ENCODE results near the gene ABLIM2. TPM values are rescaled to one million over a fixed set of nuclear protein-coding genes. Genes with fewer than 3 reads are reported as not detected.

ABLIM2 gene
- total RNA-seq, 1 donor from 2014 or later, result 3.5 TPM

DNA sequence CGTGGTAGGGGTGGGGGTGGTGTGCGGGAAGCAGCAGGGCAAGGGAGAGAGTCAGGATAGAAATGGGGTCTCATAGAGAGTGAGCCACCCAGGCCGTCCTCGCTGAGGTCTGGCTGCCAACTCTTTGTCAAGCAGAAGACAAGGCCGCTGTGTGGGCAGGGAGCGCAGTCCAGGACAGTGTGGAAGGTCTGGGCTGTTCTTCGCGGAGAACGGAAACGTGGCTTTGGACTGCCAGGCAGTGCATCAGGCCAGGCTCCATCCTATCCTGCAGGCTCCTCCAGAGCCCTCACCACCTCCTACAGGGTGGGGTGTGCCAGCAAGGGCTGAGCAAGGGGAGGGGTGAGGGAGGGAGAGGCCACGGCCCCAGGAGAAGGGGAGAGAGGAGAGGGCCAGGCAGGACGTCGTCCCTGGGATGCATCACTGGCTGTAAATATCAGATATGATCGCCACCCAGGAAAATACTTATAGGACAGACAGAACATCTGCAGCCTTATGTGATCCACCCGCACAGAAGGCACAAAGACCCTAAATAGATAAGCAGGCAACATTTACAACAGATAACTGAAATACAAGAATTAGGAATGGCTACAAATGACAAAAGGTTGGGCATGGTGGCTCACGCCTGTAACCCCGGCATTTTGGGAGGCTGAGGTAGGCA is 85.3 kb downstream of the ABLIM2 start:
- no peaks in the 10 kb centered on the region for H3K36me3 Mint-ChIP-seq
- peaks cover 14% of the 10 kb centered on the region for H3K27me3 Mint-ChIP-seq (ENCODE audit: low read depth)
- H3K27ac Mint-ChIP-seq, result no peak overlapping the region
- TF ChIP-seq, protein P1, sequence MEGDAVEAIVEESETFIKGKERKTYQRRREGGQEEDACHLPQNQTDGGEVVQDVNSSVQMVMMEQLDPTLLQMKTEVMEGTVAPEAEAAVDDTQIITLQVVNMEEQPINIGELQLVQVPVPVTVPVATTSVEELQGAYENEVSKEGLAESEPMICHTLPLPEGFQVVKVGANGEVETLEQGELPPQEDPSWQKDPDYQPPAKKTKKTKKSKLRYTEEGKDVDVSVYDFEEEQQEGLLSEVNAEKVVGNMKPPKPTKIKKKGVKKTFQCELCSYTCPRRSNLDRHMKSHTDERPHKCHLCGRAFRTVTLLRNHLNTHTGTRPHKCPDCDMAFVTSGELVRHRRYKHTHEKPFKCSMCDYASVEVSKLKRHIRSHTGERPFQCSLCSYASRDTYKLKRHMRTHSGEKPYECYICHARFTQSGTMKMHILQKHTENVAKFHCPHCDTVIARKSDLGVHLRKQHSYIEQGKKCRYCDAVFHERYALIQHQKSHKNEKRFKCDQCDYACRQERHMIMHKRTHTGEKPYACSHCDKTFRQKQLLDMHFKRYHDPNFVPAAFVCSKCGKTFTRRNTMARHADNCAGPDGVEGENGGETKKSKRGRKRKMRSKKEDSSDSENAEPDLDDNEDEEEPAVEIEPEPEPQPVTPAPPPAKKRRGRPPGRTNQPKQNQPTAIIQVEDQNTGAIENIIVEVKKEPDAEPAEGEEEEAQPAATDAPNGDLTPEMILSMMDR (IDR thresholded peaks at IDR 0.05; ENCODE audit: unreplicated experiment), result no peak
- no peak overlapping the region for H3K4me3 Mint-ChIP-seq
- DNase-seq (ENCODE audit: low spot score in 2 of 2, unreplicated experiment in 2 of 2), result no peak
- peaks cover 3% of the 10 kb centered on the region for H3K4me1 Mint-ChIP-seq
- no peaks in the 10 kb centered on the region for H3K9me3 Mint-ChIP-seq

DNA sequence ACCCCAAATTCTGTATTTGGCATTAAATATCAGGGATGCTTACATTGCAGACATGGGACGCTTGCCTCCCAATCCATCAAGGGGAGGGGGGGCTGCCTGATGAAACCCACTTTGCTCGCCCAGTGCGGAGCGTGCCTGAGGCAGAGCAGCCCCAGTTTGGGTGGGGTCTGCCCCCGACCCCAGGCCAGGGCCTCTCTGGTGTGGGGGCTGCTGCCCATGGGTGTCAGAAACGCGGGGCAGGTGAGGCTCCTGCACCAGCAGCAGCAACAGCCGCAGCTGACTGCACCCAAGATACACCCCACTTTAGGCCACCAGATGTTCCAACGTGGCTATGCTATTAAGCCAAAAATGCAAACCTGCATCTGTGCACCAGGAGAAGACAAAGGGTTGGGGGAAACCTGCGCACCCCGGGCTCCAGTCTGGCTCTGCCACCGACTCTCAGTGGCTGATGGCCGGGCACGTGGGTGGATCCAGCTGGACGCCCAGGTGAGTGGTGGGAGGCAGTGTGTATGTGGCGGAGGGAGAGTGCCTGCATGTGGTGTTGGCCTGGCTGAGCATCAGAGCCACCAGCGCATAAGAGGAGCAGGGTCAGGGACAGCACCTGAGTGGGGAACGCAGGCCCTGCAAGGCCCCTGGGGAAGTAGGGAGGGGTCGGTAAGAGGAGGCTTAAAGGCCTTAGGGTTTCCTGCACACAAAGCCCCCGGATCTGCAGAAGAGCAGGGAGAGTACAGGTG is 86.2 kb downstream of the ABLIM2 start:
- H3K9me3 Mint-ChIP-seq, result no peaks in the 10 kb centered on the region
- TF ChIP-seq, protein P1 (IDR thresholded peaks at IDR 0.05; ENCODE audit: unreplicated experiment), result no peak
- peaks cover 14% of the 10 kb centered on the region for H3K27me3 Mint-ChIP-seq (ENCODE audit: low read depth)
- H3K36me3 Mint-ChIP-seq, result no peaks in the 10 kb centered on the region
- no peak overlapping the region for H3K4me3 Mint-ChIP-seq
- no peak overlapping the region for H3K27ac Mint-ChIP-seq
- no peak for DNase-seq (ENCODE audit: low spot score in 2 of 2, unreplicated experiment in 2 of 2)
- peaks cover 3% of the 10 kb centered on the region for H3K4me1 Mint-ChIP-seq

DNA sequence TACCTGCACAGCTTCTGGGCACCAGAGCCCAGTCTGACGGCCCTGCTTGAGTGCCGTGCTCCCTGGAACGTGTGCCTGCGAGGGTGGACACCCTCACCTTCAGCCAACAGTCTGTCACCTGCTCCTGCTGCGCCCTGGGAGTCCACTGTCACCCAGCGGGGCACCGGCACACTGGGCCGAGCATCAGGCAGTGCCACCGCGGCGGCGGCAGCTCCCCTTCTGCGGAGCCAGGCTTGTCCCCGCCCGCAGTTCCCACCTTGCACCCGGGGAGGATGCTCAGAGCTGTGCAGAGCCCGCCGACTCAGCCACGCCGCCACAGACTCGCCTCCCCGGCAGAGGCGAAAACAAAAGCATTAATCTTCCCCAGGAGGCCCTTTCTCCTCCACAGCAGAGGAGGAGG is 86.8 kb downstream of the ABLIM2 start:
- H3K4me3 Mint-ChIP-seq, result no peak overlapping the region
- no peaks in the 10 kb centered on the region for H3K9me3 Mint-ChIP-seq
- no peaks in the 10 kb centered on the region for H3K36me3 Mint-ChIP-seq
- TF ChIP-seq, protein P1 (IDR thresholded peaks at IDR 0.05; ENCODE audit: unreplicated experiment), result no peak
- no peak for DNase-seq (ENCODE audit: low spot score in 2 of 2, unreplicated experiment in 2 of 2)
- H3K27me3 Mint-ChIP-seq (ENCODE audit: low read depth), result peaks cover 14% of the 10 kb centered on the region
- peaks cover 3% of the 10 kb centered on the region for H3K4me1 Mint-ChIP-seq
- no peak overlapping the region for H3K27ac Mint-ChIP-seq

DNA sequence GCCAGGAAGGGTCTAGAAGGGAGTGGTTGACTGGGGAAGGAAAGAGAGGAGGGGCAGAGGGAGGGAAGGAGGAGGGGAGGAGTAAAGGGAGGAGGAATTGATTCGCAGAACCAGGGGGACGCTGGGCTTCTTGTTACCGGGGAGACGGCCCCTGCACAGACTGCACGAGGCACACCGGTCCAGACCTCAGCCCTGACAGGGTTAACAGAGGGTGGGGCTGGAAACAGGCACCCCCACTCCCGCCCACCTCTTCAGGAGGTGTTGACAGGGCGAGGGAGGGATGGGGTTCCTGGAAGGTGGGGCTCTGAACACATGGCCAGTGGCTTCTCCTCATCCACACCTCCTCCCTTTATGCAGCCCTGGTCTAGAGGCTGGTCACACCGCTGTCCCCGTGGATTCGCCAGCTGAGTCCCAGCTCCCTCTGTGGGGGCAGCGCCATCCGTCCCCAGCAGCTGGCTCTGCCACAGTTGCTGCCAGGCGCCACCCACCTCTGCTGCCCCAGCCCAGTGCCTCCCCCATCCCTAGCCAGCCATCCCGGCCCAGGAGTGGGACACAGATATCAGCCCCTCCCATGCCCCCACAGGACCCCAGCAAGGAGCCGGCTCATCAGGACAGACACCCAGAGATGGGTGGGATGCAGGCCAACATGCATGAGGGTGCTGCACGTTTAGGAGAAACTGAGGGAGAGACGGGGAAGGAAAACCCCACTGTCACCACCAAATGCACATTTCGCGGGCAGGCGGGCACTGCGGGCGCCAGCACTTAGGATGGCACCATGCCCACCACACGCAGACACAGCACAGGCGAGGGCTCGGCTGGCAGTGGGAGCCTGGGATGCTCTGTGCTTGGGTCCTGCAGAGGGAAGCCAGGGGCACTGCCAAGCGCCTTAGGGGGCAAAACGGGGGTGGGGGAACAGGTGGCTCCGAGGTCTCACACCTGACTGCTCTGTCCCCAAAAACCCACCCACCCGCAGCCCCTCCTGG is 87.6 kb downstream of the ABLIM2 start:
- Mint-ChIP-seq H3K27me3 (ENCODE audit: low read depth) (peaks cover 14% of the 10 kb centered on the region), H3K4me1 (peaks cover 3% of the 10 kb centered on the region), H3K36me3 (no peaks in the 10 kb centered on the region), H3K27ac (no peak overlapping the region), H3K4me3 (no peak overlapping the region), H3K9me3 (no peaks in the 10 kb centered on the region)
- TF ChIP-seq, protein P1 (IDR thresholded peaks at IDR 0.05; ENCODE audit: unreplicated experiment), result no peak
- no peak for DNase-seq (ENCODE audit: low spot score in 2 of 2, unreplicated experiment in 2 of 2)

DNA sequence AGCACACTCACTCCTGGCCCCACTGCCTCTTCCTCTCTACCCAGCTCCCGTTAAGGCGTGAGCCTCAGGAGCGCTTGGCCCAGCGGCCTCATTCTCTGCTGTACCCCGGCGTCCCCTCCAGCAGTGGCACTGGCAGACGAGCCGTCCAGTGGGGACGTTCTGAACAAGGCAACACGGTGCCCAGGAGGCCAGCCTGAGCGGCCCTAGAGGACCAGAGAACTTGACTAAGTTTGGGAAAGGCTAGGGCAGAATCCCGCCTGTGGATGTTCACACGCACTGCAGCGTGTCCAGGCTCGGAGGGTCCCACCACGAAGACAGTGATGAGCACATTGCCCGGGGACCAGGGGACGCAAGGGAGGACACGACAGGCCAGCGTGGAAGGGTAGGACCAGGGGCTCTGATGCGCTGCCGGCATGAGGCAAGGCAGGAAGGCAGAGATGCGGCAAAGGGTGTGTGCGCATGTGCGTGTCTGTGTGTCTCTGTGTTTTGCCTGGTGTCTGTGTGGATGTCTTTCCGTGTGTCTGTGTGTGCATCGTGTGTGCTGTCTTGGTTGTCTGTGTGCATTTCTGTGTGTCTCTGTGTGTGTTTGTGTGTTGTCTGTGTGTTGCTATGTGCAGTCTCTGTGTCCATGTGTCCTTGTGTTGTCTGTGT is 89.4 kb downstream of the ABLIM2 start:
- H3K4me1 Mint-ChIP-seq, result peaks cover 3% of the 10 kb centered on the region
- no peak for DNase-seq (ENCODE audit: low spot score in 2 of 2, unreplicated experiment in 2 of 2)
- no peak overlapping the region for H3K4me3 Mint-ChIP-seq
- no peaks in the 10 kb centered on the region for H3K36me3 Mint-ChIP-seq
- H3K27me3 Mint-ChIP-seq (ENCODE audit: low read depth), result peaks cover 13% of the 10 kb centered on the region
- TF ChIP-seq, protein P1 (IDR thresholded peaks at IDR 0.05; ENCODE audit: unreplicated experiment), result no peak
- H3K27ac Mint-ChIP-seq, result no peak overlapping the region
- peaks cover 11% of the 10 kb centered on the region for H3K9me3 Mint-ChIP-seq

Data from mesothelial cell of epicardium (in vitro differentiated cells).